Motor neuron (in vitro differentiated cells): ENCODE results near the gene UNC80. TPM values are rescaled to one million over a fixed set of nuclear protein-coding genes. Genes with fewer than 3 reads are reported as not detected.

Experiments used
- ATAC-seq, 8 experiments: fragments of 200-7000 bp; cut with Tn5 transposase; replicated peaks in 6 of 8; 2 replicates each; pipeline ENCODE4 v1.8.0; 2021; ENCODE audit warnings: mild to moderate bottlenecking in 8 of 8, moderate library complexity in 8 of 8
- H3K27ac ChIP-seq, 2 donors: fragments of 250-450 bp; sonication (Bioruptor Pico); 2 replicates each; pipeline ENCODE4 v1.9.0; 2021; ENCODE audit warnings: antibody characterized with exemption in 2 of 2, mild to moderate bottlenecking in 2 of 2, moderate library complexity in 1 of 2
- H3K4me1 ChIP-seq, 2 donors: fragments of 250-450 bp; sonication (Bioruptor Pico); replicated peaks in 1 of 2; 2 replicates each; pipeline ENCODE4 v1.6.1; 2021; ENCODE audit warnings: antibody characterized with exemption in 2 of 2, mild to moderate bottlenecking in 2 of 2, moderate library complexity in 1 of 2
- H3K4me3 ChIP-seq, 5 donors: fragments of 250-450 bp; sonication (Bioruptor Pico); 2 replicates each; pipeline ENCODE4 v1.9.0; 2021; ENCODE audit warnings: antibody characterized with exemption in 5 of 5, mild to moderate bottlenecking in 5 of 5, moderate library complexity in 4 of 5
- WGBS, 10 experiments: fragments of 450-650 bp; shearing (Covaris generic); methylation state at CpG; one replicate each; pipeline ENCODE4 v1.0.0; 2022; 5-methylcytosine and 5-hydroxymethylcytosine counted together
- in situ Hi-C, 9 experiments: fragments of 400-800 bp; cut with MboI; loops; one replicate each; pipeline ENCODE4 v1.15.0; 2021; ENCODE audit warnings: low sequenced_read_pairs in 9 of 9, low pct_unique_long_range_greater_than_20kb in 2 of 9; ENCODE audit not compliant: unreplicated experiment in 9 of 9
- total RNA-seq, 8 experiments: library from RNA; unstranded; fragments of 300-600 nt; gene quantifications; 2 replicates each; pipeline versions ENCODE4 v1.2.3 to v1.2.4, GENCODE V29; 2022

UNC80 gene, protein sequence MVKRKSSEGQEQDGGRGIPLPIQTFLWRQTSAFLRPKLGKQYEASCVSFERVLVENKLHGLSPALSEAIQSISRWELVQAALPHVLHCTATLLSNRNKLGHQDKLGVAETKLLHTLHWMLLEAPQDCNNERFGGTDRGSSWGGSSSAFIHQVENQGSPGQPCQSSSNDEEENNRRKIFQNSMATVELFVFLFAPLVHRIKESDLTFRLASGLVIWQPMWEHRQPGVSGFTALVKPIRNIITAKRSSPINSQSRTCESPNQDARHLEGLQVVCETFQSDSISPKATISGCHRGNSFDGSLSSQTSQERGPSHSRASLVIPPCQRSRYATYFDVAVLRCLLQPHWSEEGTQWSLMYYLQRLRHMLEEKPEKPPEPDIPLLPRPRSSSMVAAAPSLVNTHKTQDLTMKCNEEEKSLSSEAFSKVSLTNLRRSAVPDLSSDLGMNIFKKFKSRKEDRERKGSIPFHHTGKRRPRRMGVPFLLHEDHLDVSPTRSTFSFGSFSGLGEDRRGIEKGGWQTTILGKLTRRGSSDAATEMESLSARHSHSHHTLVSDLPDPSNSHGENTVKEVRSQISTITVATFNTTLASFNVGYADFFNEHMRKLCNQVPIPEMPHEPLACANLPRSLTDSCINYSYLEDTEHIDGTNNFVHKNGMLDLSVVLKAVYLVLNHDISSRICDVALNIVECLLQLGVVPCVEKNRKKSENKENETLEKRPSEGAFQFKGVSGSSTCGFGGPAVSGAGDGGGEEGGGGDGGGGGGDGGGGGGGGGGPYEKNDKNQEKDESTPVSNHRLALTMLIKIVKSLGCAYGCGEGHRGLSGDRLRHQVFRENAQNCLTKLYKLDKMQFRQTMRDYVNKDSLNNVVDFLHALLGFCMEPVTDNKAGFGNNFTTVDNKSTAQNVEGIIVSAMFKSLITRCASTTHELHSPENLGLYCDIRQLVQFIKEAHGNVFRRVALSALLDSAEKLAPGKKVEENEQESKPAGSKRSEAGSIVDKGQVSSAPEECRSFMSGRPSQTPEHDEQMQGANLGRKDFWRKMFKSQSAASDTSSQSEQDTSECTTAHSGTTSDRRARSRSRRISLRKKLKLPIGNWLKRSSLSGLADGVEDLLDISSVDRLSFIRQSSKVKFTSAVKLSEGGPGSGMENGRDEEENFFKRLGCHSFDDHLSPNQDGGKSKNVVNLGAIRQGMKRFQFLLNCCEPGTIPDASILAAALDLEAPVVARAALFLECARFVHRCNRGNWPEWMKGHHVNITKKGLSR (N-terminal part only)
- 10 to 100 TPM in 3 of 8 experiments, 1 to 10 TPM in 2, under 1 TPM in 2, not detected in 1; 0.05 to 13.3 (median 9.1) TPM for total RNA-seq

- peak; percentile 80 to 99 (median 92) for ATAC-seq
- peaks cover 0 to 17% of the 10 kb centered on the region in 2 donors for H3K4me1 ChIP-seq
- in situ Hi-C loops: no loop called here
- peak within 1 kb of the TSS; percentile 54 to 60 for H3K27ac ChIP-seq
- WGBS, 10 experiments: 54% methylated on average over 2 of the region's 73 CpGs; no CpG with 5 or more reads in 9 of the 10 experiments
- peak within 1 kb of the TSS; percentile 55 to 94 (median 72) for H3K4me3 ChIP-seq
These were observed at the start of gene UNC80 for GRCh38 chr2:209771474-209772289. TSS of gene UNC80 (plus strand) at chr2:209771832. CDS start at chr2:209772073, 241 bp downstream.

DNA sequence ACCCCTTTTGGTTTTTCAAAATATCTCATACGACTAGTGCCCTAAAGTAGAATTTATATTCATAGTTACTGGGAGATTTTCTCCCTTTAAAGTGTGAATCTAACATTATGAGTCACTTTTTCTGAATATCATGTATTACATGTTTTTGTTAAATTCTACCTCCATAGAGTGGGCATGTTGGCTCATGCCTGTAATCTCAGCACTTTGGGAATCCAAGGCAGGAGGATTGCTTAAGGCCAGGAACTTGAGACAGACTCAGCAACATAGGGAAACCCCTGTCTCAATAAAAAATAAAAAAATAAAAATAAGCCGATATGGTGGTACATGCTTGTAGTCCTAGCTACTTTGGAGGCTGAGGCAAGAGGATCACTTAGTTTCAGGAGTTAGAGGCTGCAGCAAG is 45.3 kb upstream of the UNC80 start:
- in situ Hi-C loops: no loop called here
- no peak for ATAC-seq
- WGBS, 10 experiments: 50 to 100% (median 89%) methylated on average over 1 to 2 of the region's 2 CpGs

DNA sequence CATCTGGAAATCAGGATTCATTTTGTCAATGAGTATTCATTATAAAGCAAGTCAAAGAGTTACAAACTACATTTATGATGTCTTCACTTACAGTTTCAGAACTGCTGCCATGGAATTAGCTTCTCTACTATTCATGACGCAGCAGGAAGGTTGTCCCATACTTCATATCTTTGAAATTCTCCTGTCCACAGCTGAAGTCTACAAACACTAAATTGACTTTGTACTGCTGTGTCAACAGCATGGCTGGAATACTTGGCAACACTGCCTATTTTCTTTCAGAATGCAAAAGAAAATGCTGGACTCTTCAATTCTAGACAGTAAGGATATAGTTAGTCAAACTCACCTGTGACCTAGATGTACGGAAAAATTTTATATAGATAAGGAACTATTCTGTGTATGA is 44.6 kb upstream of the UNC80 start:
- 11 to 100% (median 83%) methylated on average over 1 to 2 of the region's 2 CpGs for WGBS, 10 experiments

More for the DNA sequence above, 45.3 kb upstream of the UNC80 start:
- Histone ChIP-seq H3K27ac (no peak overlapping the region), H3K4me3 (no peak overlapping the region), H3K4me1 (no peaks in the 10 kb centered on the region)

GRCh38 chr2:209734805-209735204 is 36.8 kb upstream of the UNC80 start:
- 0 to 100% (median 90%) methylated on average over 1 to 3 of the region's 3 CpGs; no CpG with 5 or more reads in 2 of the 10 experiments for WGBS, 10 experiments
- no peak for ATAC-seq
- Histone ChIP-seq H3K4me3 (no peak overlapping the region), H3K27ac (no peak overlapping the region), H3K4me1 (no peaks in the 10 kb centered on the region)
- in situ Hi-C loops: no loop called here

More for the DNA sequence above, 44.6 kb upstream of the UNC80 start:
- peak in 1 of 8 experiments; percentile 87 for ATAC-seq
- no peaks in the 10 kb centered on the region for H3K4me1 ChIP-seq
- in situ Hi-C loops: no loop called here
- no peak overlapping the region for H3K27ac ChIP-seq
- no peak overlapping the region for H3K4me3 ChIP-seq

GRCh38 chr2:209741953-209742352 is 29.7 kb upstream of the UNC80 start:
- Histone ChIP-seq H3K4me1 (no peaks in the 10 kb centered on the region), H3K4me3 (no peak overlapping the region), H3K27ac (no peak overlapping the region)
- WGBS, 10 experiments: 0 to 100% (median 67%) methylated on average over 1 of the region's 1 CpG; no CpG with 5 or more reads in 1 of the 10 experiments
- in situ Hi-C loops: no loop called here
- ATAC-seq: no peak

DNA sequence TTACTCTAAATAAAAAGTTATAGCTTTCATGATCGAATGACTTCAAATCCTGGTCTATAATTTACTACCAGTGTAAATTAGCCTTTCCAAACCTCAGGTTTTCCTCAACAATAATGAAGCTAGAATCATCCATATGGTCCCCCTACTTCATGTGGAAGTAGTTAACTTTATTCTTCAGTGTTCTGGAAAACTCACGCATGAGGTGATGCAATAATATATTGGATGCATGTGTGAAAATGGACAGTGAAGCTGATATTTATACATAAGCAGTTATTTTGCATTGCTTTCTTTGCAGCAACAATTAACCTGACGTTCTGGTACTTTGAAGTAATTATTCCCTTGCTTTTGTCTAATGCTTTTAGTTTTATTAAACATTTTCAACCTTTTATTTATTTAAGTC is 18.6 kb upstream of the UNC80 start:
- no peaks in the 10 kb centered on the region for H3K4me1 ChIP-seq
- WGBS, 10 experiments: 0 to 100% (median 60%) methylated on average over 1 to 3 of the region's 3 CpGs
- in situ Hi-C loops: no loop called here
- H3K4me3 ChIP-seq: no peak overlapping the region
- H3K27ac ChIP-seq: no peak overlapping the region
- ATAC-seq: no peak

- ATAC-seq: peak in 3 of 8 experiments; percentile 59 to 64 (median 63)
- in situ Hi-C loops: no loop called here
- Histone ChIP-seq H3K4me1 (peaks cover 3 to 5% of the 10 kb centered on the region in 2 donors), H3K27ac (no peak overlapping the region), H3K4me3 (no peak overlapping the region)
These were observed 14.5 kb upstream of the UNC80 start for GRCh38 chr2:209757163-209757562.

GRCh38 chr2:209761566-209761965 is 10.1 kb upstream of the UNC80 start:
- in situ Hi-C loops: no loop called here
- peak in 5 of 8 experiments; percentile 89 to 97 (median 95) for ATAC-seq
- Histone ChIP-seq H3K4me1 (peaks cover 3 to 5% of the 10 kb centered on the region in 2 donors), H3K27ac (no peak overlapping the region), H3K4me3 (no peak overlapping the region)
- 0 to 100% (median 28%) methylated on average over 1 to 2 of the region's 2 CpGs; no CpG with 5 or more reads in 2 of the 10 experiments for WGBS, 10 experiments

DNA sequence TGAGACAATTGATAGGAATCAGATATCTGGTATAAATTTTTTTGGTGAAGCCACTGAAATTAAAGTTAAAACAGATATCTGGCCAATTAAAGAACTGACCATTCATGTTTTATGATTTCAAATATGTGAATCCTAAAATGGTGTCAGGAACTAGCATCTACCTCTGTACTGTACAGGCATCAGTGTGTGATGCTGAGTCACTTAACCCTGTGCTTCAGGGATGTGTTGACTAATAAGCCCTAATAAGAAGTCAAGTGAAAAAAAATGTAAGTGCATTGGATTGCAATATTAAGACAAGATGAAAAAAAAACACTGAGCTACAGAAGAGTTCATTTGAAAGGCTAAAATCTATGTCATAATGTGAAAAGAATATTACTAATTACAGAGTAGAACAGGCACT is 9.1 kb upstream of the UNC80 start:
- Histone ChIP-seq H3K27ac (no peak overlapping the region), H3K4me3 (no peak overlapping the region), H3K4me1 (peaks cover 3 to 5% of the 10 kb centered on the region in 2 donors)
- peak in 5 of 8 experiments; percentile 64 to 89 (median 70) for ATAC-seq
- in situ Hi-C loops: no loop called here

- ATAC-seq: no peak
- WGBS, 10 experiments: 10 to 100% (median 78%) methylated on average over 1 to 3 of the region's 3 CpGs; no CpG with 5 or more reads in 2 of the 10 experiments
- Histone ChIP-seq H3K4me1 (peaks cover 3 to 5% of the 10 kb centered on the region in 2 donors), H3K4me3 (no peak overlapping the region), H3K27ac (no peak overlapping the region)
- in situ Hi-C loops: no loop called here
These were observed 8.5 kb upstream of the UNC80 start for GRCh38 chr2:209763106-209763505.

DNA sequence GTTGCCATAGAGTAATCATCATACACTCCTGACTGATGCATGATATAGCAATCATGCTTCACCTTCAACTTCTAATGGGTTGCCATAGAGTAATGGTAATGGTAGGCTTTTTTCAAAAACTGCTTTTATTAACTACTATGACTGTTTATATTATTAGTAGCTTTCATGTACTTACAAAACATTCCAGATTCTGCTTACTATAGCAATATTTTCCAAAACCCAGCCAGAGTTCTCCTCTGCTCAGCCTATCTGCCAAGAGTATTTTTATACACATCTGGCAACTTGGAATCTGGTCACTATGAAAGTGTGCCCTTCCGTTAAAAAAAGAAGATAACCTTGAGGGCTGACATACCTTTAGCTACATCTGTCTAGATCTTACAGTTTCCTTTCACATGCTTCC is 5.0 kb upstream of the UNC80 start:
- Histone ChIP-seq H3K4me1 (peaks cover 0 to 3% of the 10 kb centered on the region in 2 donors), H3K4me3 (no peak overlapping the region), H3K27ac (no peak overlapping the region)
- no peak for ATAC-seq
- in situ Hi-C loops: no loop called here
- WGBS, 10 experiments: 17 to 100% (median 88%) methylated on average over 1 of the region's 1 CpG; no CpG with 5 or more reads in 4 of the 10 experiments

DNA sequence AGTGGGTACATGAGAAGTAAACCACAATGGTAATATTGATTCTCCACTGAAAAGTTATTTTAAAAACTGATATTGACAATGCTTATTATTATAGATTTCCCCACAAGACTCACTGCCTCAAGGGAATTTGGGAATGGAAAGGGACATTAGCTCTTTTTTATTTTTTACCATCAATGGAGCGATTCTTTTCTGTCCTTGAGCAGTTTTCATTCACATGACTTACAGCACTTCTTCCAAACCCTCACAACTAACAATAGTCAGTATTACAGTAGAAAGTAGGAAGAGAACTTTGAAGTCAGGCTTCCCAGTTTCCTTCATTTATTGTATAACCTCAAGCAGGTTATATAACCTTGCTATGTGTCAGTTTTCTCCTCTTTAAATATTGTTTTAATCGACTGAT is 4.3 kb upstream of the UNC80 start:
- no peak for ATAC-seq
- no peaks in the 10 kb centered on the region for H3K4me1 ChIP-seq
- H3K27ac ChIP-seq: no peak overlapping the region
- WGBS, 10 experiments: 0 to 100% (median 52%) methylated on average over 1 to 2 of the region's 2 CpGs
- in situ Hi-C loops: no loop called here
- no peak overlapping the region for H3K4me3 ChIP-seq
